Right cardiac atrium (tissue), 5 donors: Measurements from ENCODE around the gene TMOD1. TPM values are rescaled to one million over a fixed set of nuclear protein-coding genes. Genes with fewer than 3 reads are reported as not detected.

Source experiments
- ATAC-seq, 2 donors: fragments of 200-7000 bp; cut with Tn5 transposase; one replicate each; pipeline versions ENCODE4 v1.8.0 to v1.9.1; 2020; ENCODE audit warnings: moderate library complexity in 2 of 2, mild to moderate bottlenecking in 1 of 2
- DNase-seq, 3 donors: peaks; one replicate each; pipeline ENCODE4 v3.0.0-alpha.2; 2020
- H3K27ac ChIP-seq: one replicate; pipeline ENCODE4 v1.5.1; 2013; ENCODE audit warnings: mild to moderate bottlenecking, low read length, control low read depth, moderate library complexity
- H3K27me3 ChIP-seq: one replicate; pipeline ENCODE4 v1.6.1; 2013; ENCODE audit not compliant: control insufficient read depth, insufficient read depth
- H3K4me1 ChIP-seq: one replicate; pipeline ENCODE4 v1.6.1; 2013; ENCODE audit warnings: low read length; ENCODE audit not compliant: control insufficient read depth, insufficient read depth
- H3K4me3 ChIP-seq: one replicate; pipeline ENCODE4 v1.5.1; 2013; ENCODE audit warnings: low read length, control low read depth
- H3K9me3 ChIP-seq: one replicate; pipeline ENCODE4 v1.6.1; 2013; ENCODE audit warnings: low read length; ENCODE audit not compliant: control insufficient read depth
- WGBS: extraction: QIAGEN DNeasy Blood & Tissue Kit; methylation state at CpG from one replicate; pipeline ENCODE4 v1.1.7; 2013; 5-methylcytosine and 5-hydroxymethylcytosine counted together
- intact Hi-C, 4 donors: fragments of 100-400 bp; cut with DNase I; formaldehyde crosslinking; loops; one replicate each; pipeline versions ENCODE4 v1.11.0 to v1.14.0; 2022 to 2023
- polyA plus RNA-seq: library from polyadenylated mRNA; stranded (reverse); fragments of 200-250 nt; gene quantifications from one replicate; pipeline ENCODE4 v1.2.3, GENCODE V29; 2013
- total RNA-seq, 4 donors: library from RNA; stranded (reverse); fragmentation: NEBNext Ultra II Directional; extraction: Animal tissue kit (Norgen Biotek cat#: 25700); gene quantifications; one replicate each; pipeline ENCODE4 v1.2.1, GENCODE V29; 2021
- donor health status: healthy with polysubstance abuse.
- donor health status: DM: no; HTN: yes; CAD: no.
- donor health status: DM: no; HTN: no; CAD: no.
- donor health status: DM: no; HTN: yes; CAD: no; lungs with severe emphysema.
- donor health status: DM: yes; HTN: yes; CAD: no.

The TMOD1 gene
- total and polyA plus RNA-seq, 5 donors = 177 to 220 (median 197) TPM

DNA sequence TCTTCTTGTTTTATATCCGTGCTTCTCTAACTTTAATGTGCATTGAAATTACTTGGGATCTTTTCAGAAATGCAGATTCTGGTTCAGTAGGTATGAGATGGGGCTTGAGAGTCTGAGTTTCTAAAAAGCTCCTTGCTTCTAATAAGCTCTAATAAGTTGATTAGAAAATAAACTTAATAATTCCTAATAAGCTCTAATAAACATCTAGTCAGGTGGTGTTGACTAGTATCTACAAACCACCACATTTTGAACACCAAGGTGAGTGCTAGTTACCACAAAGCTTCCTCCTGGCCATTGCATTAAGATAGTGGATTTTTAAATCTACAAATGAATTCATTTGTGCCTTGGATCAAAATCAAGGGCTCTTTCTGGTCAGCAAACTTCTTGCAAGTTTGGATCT, 5.3 kb downstream of the TMOD1 start:
- H3K27me3 ChIP-seq = no peaks in the 10 kb centered on the region
- peaks cover 19% of the 10 kb centered on the region for H3K4me1 ChIP-seq
- ATAC-seq = no peak
- intact Hi-C loops = loop anchor here in 3 of 4 donors (10.0 kb wide), 1 partner anchor 88 kb away; no protein-coding TSS in a partner anchor
- H3K27ac ChIP-seq = no peak overlapping the region
- DNase-seq = no peak
- 80% methylated on average over 1 of the region's 1 CpG for WGBS
- no peak overlapping the region for H3K4me3 ChIP-seq
- no peaks in the 10 kb centered on the region for H3K9me3 ChIP-seq

DNA sequence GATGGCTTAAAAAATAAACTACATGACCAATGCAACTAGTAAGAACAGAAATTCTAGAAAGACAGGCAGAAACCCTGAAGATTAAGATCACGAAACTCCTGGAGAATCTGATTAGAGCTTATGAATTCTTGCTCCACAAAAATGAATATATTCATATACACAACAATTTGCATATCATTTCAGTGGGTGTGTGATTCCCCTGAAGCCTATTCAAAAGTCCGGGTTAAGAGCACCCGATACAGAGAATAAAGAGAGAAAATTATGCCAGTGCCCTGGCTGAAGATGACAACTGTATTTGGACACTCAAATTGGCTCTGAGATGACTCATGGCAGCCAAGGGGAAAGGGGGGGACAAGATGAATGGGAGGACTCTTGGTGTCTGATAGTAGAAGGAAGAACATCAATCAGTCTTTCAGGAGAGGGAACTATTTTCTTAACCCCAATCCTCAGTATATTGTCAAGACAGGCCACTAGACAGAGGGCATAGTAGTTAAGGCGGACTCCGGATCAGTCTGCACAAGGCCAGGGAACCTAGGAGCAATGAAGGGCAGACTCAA, 6.0 kb downstream of the TMOD1 start:
- WGBS = 75% methylated on average over 5 of the region's 5 CpGs
- intact Hi-C loops = loop anchor here in 3 of 4 donors (10.0 kb wide), 1 partner anchor 87 kb away; no protein-coding TSS in a partner anchor
- DNase-seq (no peak), ATAC-seq (no peak)
- Histone ChIP-seq H3K9me3 (no peaks in the 10 kb centered on the region), H3K27ac (no peak overlapping the region), H3K4me1 (peaks cover 19% of the 10 kb centered on the region), H3K27me3 (no peaks in the 10 kb centered on the region), H3K4me3 (no peak overlapping the region)

DNA sequence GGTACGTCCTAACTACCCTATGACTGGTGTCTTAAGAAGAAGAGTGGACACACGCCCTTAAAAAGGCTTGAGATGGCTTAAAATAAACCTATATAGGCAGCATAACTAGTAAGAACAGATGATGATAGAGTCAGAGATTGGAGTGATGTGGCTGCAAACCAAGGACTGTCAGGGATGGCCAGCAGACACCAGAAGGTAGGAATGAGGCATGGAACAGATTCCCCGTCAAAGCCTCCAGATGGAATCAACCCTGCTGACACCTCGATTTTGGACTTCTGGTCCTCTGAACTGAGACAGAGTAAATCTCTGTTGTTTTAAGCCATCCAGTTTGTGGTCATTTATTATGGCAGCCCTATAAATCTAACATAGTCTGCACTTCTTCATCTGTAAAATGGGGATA, 7.4 kb downstream of the TMOD1 start:
- peaks cover 18% of the 10 kb centered on the region for H3K4me1 ChIP-seq
- ATAC-seq (no peak), DNase-seq (no peak)
- no peaks in the 10 kb centered on the region for H3K27me3 ChIP-seq
- no peak overlapping the region for H3K4me3 ChIP-seq
- intact Hi-C loops = loop anchor here in 3 of 4 donors (10.0 kb wide), 1 partner anchor 86 kb away; no protein-coding TSS in a partner anchor
- no peaks in the 10 kb centered on the region for H3K9me3 ChIP-seq
- 65% methylated on average over 4 of the region's 4 CpGs for WGBS
- no peak overlapping the region for H3K27ac ChIP-seq

DNA sequence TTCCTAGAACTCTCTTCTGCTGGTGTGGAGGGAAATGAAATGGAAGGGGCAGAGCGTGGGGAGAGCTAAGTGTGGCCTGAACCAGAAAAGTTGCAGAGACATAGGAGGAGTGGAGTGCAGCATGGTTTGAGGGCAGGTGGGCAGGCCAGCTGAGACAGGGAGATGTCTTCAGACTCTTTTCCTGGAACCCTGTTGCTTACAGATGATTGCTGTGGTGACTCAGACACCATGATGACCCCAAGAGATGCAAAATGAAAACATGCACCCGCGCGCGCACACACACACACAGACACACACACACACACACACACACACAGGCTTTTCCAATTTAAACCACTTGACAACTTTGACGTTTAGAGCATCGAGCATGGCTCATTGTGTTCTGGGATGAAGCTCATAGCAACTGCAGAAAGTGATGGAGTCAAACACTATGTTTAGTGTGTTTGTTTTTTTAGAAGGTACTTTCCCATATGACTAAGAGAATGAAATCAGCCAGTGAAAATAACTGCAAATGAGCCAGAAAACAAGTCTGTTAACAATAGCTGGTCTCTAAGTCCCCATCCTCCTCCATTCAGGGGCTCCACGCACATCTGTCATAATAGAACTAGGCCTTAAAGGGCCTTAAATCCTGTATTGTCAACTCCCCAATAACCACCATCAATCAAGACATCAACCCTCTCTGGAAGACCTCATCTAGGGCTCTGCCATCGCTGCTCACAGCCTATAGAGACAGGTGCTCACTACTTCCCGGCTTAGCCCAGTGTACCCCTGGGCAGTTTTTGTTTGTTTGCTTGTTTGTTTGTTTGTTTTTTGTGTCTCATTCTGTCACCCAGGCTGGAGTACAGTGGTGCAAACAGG, 9.6 kb downstream of the TMOD1 start:
- H3K4me1 ChIP-seq = peaks cover 15% of the 10 kb centered on the region
- intact Hi-C loops = no loop called here
- 62% methylated on average over 10 of the region's 10 CpGs for WGBS
- no peak overlapping the region for H3K4me3 ChIP-seq
- DNase-seq = no peak
- H3K27ac ChIP-seq = peak overlapping the region; percentile 67
- no peaks in the 10 kb centered on the region for H3K9me3 ChIP-seq
- H3K27me3 ChIP-seq = no peaks in the 10 kb centered on the region
- peak in 1 of 2 donors; percentile 60 for ATAC-seq

DNA sequence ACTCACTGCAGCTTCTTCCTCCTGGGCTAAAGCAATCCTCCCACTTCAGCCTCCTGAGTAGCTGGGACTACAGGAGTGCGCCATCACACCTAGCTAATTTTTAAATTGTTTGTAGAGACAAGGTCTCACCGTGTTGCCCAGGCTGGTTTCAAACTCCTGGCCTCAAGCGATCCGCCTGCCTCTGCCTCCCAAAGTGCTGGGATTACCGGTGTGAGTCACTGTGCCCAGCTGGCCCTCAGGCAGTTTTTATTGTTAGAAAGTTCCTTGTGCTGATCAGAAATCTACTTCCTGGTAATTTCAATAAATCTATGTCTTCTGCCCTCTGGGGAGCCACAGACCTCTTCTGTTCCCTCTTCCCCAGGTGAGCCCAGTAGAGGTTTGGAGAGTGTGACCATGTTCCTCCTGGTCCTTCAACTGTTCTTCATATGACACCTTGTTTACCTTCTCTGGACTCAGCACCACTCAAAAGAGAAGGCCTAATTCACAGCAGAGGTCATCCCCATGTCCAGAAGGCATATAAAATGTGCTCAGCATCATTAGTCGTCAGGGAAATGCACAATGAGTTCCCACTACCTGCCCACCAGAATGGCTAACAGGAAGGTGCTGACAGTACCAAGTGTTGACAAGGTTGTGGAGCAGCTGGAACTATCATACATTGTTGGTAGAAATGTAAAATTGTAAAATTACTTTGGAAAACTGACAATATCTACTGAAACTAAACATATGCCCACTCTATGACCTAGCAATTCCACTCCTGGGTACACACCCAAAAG, 10.4 kb downstream of the TMOD1 start:
- ATAC-seq = no peak

DNA sequence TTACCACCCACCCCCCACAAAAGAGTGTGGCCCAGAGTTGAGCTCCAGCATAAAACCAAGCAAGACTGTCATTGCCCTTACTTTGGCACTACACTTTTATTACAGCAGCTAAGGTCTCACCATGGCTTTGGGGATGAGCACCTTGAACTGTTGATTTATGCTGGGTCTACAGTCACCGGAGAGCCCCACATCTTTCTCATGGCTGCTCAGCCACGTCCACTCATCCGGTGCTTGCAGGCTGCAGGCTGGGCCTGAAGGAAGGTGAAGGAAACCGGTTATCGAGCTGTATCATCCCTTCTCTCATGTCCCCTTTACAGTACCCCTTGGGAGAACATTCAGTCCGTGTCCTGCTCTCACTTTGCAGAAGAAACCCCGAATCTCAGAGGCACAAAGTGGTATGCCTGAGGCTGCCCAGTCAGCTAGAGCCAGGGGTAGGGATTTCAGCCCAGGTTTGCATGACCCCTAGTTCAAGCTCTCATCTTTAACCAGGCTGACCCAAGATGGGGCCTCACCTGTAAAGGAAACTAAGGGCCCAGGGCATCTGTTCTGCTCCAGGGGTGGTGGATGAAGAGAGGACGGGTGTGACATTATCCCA, 11.6 kb downstream of the TMOD1 start:
- WGBS = 73% methylated on average over 8 of the region's 8 CpGs
- Histone ChIP-seq H3K27me3 (no peaks in the 10 kb centered on the region), H3K4me1 (peaks cover 20% of the 10 kb centered on the region), H3K4me3 (no peak overlapping the region), H3K9me3 (no peaks in the 10 kb centered on the region), H3K27ac (peak overlapping the region; percentile 13)
- DNase-seq (no peak), ATAC-seq (no peak)
- intact Hi-C loops = no loop called here

More for the DNA sequence above, 10.4 kb downstream of the TMOD1 start:
- 80% methylated on average over 6 of the region's 6 CpGs for WGBS
- no peak for DNase-seq
- H3K4me3 ChIP-seq = no peak overlapping the region
- no peaks in the 10 kb centered on the region for H3K9me3 ChIP-seq
- H3K27ac ChIP-seq = peak overlapping the region; percentile 67
- peaks cover 20% of the 10 kb centered on the region for H3K4me1 ChIP-seq
- no peaks in the 10 kb centered on the region for H3K27me3 ChIP-seq
- intact Hi-C loops = no loop called here

DNA sequence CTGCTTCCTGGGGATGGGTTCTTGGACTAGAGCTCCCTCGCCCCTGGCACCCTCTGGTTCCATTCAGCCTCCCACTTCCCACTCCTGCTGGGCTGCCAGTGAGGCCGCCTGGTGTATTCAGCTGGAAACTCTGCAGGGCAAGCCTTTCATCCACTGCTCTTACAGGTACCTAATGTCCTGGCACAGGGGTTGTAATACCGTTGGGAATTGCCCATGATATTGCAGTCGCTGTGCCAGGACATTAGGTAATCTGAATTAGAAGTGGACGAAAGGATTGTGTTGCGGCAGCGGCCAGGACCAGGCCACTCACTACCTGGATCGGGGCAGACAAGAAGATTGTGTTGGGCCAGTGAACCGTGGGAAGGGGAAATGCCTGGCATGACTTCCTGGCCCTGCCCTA, 13.1 kb downstream of the TMOD1 start:
- Histone ChIP-seq H3K9me3 (no peaks in the 10 kb centered on the region), H3K4me3 (no peak overlapping the region), H3K4me1 (peaks cover 18% of the 10 kb centered on the region), H3K27me3 (no peaks in the 10 kb centered on the region), H3K27ac (peak overlapping the region; percentile 24)
- intact Hi-C loops = no loop called here
- no peak for DNase-seq
- peak in 1 of 2 donors; percentile 46 for ATAC-seq
- 64% methylated on average over 9 of the region's 9 CpGs for WGBS

DNA sequence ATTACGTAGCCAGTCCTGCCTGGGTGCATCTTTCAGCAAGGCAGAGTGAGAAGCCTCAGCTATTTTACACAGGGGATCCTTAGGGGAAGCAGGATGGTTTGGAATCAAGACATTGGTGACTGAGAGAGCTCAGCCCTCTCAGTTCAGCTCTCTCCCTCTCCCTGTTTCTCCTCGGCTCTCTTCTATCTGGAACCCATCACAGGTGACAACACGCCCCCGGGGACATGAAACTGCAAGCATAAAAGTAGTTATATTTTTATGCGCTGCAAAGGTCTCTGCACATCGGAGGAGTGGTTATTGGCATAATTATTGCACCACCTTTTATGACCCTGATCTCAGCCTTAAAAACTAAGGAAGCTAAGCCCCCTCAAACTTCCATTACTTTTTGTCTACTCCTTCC, 14.2 kb downstream of the TMOD1 start:
- no peak for DNase-seq
- ATAC-seq = no peak
- WGBS = 70% methylated on average over 6 of the region's 6 CpGs
- intact Hi-C loops = no loop called here
- H3K27ac ChIP-seq = no peak overlapping the region
- H3K4me1 ChIP-seq = peaks cover 20% of the 10 kb centered on the region
- H3K4me3 ChIP-seq = no peak overlapping the region
- H3K9me3 ChIP-seq = no peaks in the 10 kb centered on the region
- no peaks in the 10 kb centered on the region for H3K27me3 ChIP-seq

DNA sequence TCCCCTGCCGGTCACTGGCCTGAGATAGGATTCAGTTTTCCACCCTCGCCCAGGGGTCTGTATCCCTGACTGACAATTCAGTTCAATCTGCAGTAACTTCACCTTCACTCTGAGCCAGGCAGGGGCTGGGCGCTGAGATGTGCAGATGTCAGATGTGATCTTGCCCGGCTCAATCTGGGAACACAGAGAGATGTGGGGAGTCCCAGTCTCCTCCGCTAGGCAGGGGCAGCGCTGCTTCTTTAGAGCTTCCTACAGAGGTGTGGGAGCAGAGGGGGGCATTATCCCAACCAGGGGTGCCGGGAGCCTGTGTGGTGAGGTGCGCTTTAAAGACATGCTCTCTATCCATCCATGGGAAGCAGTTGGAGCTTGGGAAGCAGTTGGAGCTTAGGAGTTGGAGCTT, 14.6 kb downstream of the TMOD1 start:
- DNase-seq = no peak
- peaks cover 23% of the 10 kb centered on the region for H3K4me1 ChIP-seq
- no peak overlapping the region for H3K4me3 ChIP-seq
- no peaks in the 10 kb centered on the region for H3K27me3 ChIP-seq
- 83% methylated on average over 8 of the region's 8 CpGs for WGBS
- H3K9me3 ChIP-seq = no peaks in the 10 kb centered on the region
- H3K27ac ChIP-seq = peak overlapping the region; percentile 38
- no peak for ATAC-seq
- intact Hi-C loops = no loop called here

DNA sequence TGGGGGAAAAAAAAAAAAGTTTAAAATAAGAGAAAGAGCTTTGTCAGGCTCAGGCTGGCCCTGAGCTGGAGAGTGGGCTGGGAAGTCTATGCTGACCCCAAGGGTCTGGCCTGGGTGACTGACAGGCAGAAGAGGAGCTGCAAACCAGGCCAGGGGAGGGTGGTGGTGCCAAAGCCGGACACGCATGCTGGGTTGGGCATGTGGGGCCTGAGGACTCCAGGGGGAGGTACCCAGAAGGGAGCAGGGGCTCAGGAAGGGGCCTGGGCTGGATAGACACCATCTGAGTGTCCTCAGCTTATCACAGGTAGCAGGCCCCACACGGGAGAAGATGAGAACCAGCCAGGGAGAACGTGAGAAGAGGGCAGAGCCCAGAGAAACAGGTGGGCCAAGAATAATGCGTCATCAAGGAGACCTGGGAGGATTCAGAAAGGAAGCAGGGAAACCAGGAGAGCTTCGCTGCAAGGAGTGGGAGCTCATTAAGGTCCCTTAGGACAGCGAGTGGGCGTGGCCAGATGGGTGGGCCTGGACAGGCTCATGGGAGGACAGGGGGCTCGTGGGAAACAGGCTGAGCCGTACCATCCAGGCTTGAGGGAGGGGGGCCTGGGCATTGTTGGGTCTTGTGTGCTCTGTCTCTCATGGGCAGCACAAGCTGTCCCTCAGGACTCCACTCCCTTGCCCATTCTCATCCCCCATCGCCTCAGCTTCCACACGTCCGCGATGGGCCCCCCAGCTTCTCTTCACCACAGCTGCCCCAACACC, 16.0 kb downstream of the TMOD1 start:
- H3K27ac ChIP-seq = peak overlapping the region; percentile 25
- H3K27me3 ChIP-seq = no peaks in the 10 kb centered on the region
- DNase-seq (no peak), ATAC-seq (peak; percentile 10 to 15)
- H3K4me3 ChIP-seq = no peak overlapping the region
- 68% methylated on average over 14 of the region's 14 CpGs for WGBS
- H3K4me1 ChIP-seq = peaks cover 29% of the 10 kb centered on the region
- intact Hi-C loops = no loop called here
- no peaks in the 10 kb centered on the region for H3K9me3 ChIP-seq
